Fibroblast of skin of left quadriceps (primary cell): Measurements from ENCODE around the gene SMURF1.
"Not testable (repeated sequence)": the region's sequence is repeated elsewhere in the genome, so short reads cannot be mapped to it uniquely, and the experiment has no call there.

ENCODE experiments used
- DNase-seq, 2 experiments: peaks; one replicate each; pipeline ENCODE4 v3.0.0-alpha.2; 2013; ENCODE audit warnings: low read depth in 2 of 2

SMURF1 gene

GRCh38 chr7:99121496-99122021, 22.3 kb downstream of the SMURF1 start:
- DNase-seq, result peak in 1 of 2 experiments; percentile 74

GRCh38 chr7:99120916-99121315, 23.0 kb downstream of the SMURF1 start:
- no peak for DNase-seq

- DNase-seq, result no peak
These were observed 23.4 kb downstream of the SMURF1 start for GRCh38 chr7:99120501-99120900.

GRCh38 chr7:99118077-99118476, 25.8 kb downstream of the SMURF1 start:
- DNase-seq, result no peak

GRCh38 chr7:99116144-99116543, 27.8 kb downstream of the SMURF1 start:
- DNase-seq, result no peak

- no peak for DNase-seq
These were observed 28.5 kb downstream of the SMURF1 start for GRCh38 chr7:99115379-99115778.

GRCh38 chr7:99112979-99113378, 30.9 kb downstream of the SMURF1 start:
- no peak for DNase-seq

- no peak for DNase-seq
These were observed 31.8 kb downstream of the SMURF1 start for GRCh38 chr7:99112097-99112496.

- DNase-seq, result no peak
These were observed 32.3 kb downstream of the SMURF1 start for GRCh38 chr7:99111591-99111990.

- no peak for DNase-seq
These were observed 34.5 kb downstream of the SMURF1 start for GRCh38 chr7:99109108-99110051.

GRCh38 chr7:99108613-99109012, 35.3 kb downstream of the SMURF1 start:
- DNase-seq, result peak in 1 of 2 experiments; percentile 62

GRCh38 chr7:99106821-99107241, 37.1 kb downstream of the SMURF1 start:
- no peak for DNase-seq

GRCh38 chr7:99106411-99106810, 37.5 kb downstream of the SMURF1 start:
- no peak for DNase-seq

- no peak for DNase-seq
These were observed 38.2 kb downstream of the SMURF1 start for GRCh38 chr7:99105756-99106155.

- DNase-seq, result no peak
These were observed 39.3 kb downstream of the SMURF1 start for GRCh38 chr7:99104631-99105030.

- not testable (repeated sequence) for DNase-seq
These were observed 40.1 kb downstream of the SMURF1 start for GRCh38 chr7:99103836-99104235.

- peak; percentile 68 to 71 for DNase-seq
These were observed 40.9 kb downstream of the SMURF1 start for GRCh38 chr7:99102809-99103690.

GRCh38 chr7:99102361-99102760, 41.5 kb downstream of the SMURF1 start:
- DNase-seq, result no peak

GRCh38 chr7:99101516-99101915, 42.4 kb downstream of the SMURF1 start:
- not testable (repeated sequence) for DNase-seq

GRCh38 chr7:99099499-99100077, 44.3 kb downstream of the SMURF1 start:
- DNase-seq, result no peak

- DNase-seq, result no peak
These were observed 44.9 kb downstream of the SMURF1 start for GRCh38 chr7:99098824-99099498.
